Neural cell (in vitro differentiated cells): ENCODE results near the gene ARHGEF7.

Source experiments
- EZH2 ChIP-seq: fragments of 200-600, 300-800 bp; shearing (Covaris generic), sonication (generic); IDR thresholded peaks from 2 replicates; pipeline ENCODE4 v1.6.1; 2014; ENCODE audit warnings: antibody characterized with exemption, low read length, borderline replicate concordance, mild to moderate bottlenecking; ENCODE audit not compliant: insufficient read depth, poor library complexity, severe bottlenecking
- TF ChIP-seq, protein P1 (sequence below): fragments of 450-650 bp; IDR thresholded peaks from 2 replicates; pipeline ENCODE4 v1.5.1; 2014; ENCODE audit warnings: antibody characterized with exemption, mild to moderate bottlenecking, moderate library complexity; ENCODE audit not compliant: poor library complexity, severe bottlenecking

DNA sequence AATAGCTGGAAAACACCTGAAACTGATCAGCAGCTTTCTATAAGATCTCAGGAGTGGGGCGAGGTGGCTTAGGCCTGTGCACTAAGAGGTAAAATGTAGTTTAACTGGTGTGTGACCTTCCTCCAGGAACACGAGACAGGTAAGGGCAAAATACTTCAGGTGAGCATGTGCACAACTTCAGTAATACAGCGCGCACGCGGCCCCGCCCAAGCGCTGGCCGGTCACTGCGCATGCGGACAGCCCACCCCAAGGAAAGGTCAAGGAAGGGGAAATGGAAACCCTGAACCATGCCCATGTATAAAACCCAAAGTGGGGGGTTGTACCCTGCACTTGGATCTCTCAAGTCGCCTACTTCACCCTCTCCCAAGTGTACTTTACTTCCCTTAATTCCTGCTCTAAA lies 49.4 kb upstream of the ARHGEF7 start:
- no peak for TF ChIP-seq EZH2
- TF ChIP-seq, protein P1, sequence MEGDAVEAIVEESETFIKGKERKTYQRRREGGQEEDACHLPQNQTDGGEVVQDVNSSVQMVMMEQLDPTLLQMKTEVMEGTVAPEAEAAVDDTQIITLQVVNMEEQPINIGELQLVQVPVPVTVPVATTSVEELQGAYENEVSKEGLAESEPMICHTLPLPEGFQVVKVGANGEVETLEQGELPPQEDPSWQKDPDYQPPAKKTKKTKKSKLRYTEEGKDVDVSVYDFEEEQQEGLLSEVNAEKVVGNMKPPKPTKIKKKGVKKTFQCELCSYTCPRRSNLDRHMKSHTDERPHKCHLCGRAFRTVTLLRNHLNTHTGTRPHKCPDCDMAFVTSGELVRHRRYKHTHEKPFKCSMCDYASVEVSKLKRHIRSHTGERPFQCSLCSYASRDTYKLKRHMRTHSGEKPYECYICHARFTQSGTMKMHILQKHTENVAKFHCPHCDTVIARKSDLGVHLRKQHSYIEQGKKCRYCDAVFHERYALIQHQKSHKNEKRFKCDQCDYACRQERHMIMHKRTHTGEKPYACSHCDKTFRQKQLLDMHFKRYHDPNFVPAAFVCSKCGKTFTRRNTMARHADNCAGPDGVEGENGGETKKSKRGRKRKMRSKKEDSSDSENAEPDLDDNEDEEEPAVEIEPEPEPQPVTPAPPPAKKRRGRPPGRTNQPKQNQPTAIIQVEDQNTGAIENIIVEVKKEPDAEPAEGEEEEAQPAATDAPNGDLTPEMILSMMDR = no peak
